ENCODE data around the gene PGAP6.
"Not testable (repeated sequence)": the region's sequence is repeated elsewhere in the genome, so short reads cannot be mapped to it uniquely, and the experiment has no call there.

PGAP6 gene

GRCh38 chr16:336269-336668 lies 45.5 kb downstream of the PGAP6 start:
- no peak for DNase-seq (ENCODE audit: low read depth)
- TF ChIP-seq, protein P1, sequence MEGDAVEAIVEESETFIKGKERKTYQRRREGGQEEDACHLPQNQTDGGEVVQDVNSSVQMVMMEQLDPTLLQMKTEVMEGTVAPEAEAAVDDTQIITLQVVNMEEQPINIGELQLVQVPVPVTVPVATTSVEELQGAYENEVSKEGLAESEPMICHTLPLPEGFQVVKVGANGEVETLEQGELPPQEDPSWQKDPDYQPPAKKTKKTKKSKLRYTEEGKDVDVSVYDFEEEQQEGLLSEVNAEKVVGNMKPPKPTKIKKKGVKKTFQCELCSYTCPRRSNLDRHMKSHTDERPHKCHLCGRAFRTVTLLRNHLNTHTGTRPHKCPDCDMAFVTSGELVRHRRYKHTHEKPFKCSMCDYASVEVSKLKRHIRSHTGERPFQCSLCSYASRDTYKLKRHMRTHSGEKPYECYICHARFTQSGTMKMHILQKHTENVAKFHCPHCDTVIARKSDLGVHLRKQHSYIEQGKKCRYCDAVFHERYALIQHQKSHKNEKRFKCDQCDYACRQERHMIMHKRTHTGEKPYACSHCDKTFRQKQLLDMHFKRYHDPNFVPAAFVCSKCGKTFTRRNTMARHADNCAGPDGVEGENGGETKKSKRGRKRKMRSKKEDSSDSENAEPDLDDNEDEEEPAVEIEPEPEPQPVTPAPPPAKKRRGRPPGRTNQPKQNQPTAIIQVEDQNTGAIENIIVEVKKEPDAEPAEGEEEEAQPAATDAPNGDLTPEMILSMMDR (conservative IDR thresholded peaks at IDR 0.05; ENCODE audit: control insufficient read depth, insufficient read depth, low read depth, low read length): no peak
- no peak overlapping the region for H3K4me3 ChIP-seq (ENCODE audit: control insufficient read depth, low read depth, low read length)

DNA sequence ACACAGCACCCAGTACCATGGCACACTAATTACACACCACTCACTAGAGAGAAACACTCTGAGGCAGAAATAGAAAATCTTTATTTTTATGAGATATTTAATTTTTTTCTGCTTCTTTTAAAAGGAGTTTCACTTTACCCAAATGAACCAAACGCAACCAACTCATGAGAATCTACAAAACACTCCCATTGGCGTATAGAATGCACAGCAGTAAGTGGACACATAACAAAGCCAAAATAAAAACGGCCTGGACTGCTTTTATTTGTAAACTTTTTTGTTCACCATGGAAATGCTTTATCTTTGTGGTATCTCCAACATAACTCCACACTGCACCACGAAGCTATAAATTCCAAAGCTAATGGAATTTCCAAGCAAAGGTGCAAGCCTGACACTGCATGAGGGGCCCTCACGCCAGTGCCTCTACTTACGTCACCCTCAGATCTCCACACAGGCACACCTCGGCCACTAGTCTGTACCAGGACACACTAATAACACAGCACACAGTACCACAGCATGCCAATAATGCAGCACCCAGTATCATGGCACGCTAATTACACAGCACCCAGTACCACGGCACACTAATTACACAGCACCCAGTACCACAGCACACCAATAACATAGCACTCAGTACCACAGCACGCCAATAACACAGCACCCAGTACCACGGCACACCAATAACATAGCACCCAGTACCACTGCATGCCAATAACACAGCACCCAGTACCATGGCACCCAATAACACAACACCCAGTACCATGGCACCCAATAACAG lies 46.7 kb downstream of the PGAP6 start:
- H3K4me3 ChIP-seq (ENCODE audit: control insufficient read depth, low read depth, low read length); DNase-seq (ENCODE audit: low read depth): not testable (repeated sequence)

DNA sequence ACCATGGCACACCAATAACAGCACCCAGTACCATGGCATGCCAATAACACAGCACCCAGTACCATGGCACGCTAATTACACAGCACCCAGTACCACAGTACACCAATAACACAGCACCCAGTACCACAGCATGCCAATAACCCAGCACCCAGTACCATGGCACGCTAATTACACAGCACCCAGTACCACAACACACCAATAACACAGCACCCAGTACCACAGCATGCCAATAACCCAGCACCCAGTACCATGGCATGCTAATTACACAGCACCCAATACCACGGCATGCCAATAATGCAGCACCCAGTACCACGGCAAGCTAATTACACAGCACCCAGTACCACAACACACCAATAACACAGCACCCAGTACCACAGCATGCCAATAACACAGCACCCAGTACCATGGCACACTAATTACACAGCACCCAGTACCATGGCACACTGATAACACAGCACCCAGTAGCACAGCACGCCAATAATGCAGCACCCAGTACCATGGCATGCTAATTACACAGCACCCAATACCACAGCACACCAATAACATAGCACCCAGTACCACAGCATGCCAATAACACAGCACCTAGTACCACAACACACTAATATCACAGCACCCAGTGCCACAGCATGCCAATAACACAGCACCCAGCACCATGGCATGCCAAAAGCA lies 47.5 kb downstream of the PGAP6 start:
- DNase-seq (ENCODE audit: low read depth); H3K4me3 ChIP-seq (ENCODE audit: control insufficient read depth, low read depth, low read length): not testable (repeated sequence)

DNA sequence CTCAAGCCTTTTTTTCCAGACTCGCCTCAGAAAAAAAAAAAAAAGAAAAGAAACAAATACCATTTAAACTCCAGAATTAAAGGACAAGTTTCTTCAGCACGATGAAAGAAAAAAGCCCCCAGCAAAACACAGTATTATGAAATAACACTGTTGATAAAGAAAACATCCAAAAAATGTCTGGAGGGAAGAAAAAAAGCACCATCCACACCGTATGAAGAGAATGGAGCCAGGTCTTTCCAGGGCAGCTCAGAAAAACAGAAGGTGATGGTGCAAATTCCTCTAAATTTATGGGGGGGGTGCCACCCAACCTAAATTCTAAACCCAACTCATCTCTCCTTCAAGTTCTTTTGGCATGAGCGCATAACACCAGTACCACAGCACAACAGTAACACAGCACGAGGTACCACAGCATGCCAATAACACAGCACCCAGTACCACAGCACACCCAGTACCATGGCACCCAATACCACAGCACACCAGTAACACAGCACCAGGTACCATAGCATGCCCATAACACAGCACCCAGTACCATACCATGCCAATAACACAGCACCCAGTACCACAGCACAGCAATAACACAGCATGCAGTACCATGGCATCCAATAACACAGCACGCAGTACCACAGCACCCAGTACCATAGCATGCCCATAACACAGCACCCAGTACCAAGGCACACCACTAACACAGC lies 48.2 kb downstream of the PGAP6 start:
- TF ChIP-seq, protein P1 (conservative IDR thresholded peaks at IDR 0.05; ENCODE audit: control insufficient read depth, insufficient read depth, low read depth, low read length): no peak
- H3K4me3 ChIP-seq (ENCODE audit: control insufficient read depth, low read depth, low read length): no peak overlapping the region
- no peak for DNase-seq (ENCODE audit: low read depth)

DNA sequence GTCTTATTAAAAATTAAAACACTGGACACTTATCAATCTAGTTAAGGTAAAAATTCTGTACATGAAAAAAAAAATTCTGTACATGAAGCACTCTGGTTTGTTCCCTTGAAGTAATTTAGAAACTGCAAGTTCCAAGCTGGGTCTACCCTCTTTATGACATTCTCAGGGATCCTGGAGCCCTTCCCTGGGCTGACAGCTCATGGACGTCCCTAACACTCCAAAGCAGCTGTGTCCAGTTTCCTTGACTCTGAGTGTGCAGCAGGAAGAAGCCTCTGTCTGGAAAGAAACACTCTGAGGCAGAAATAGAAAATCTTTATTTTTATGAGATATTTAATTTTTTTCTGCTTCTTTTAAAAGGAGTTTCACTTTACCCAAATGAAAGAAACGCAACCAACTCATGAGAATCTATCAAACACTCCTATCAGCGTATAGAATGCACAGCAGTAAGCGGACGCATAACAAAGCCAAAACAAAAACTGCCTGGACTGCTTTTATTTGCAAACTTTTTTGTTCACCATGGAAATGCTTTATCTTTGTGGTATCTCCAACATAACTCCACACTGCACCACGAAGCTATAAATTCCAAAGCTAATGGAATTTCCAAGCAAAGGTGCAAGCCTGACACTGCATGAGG lies 50.5 kb downstream of the PGAP6 start:
- H3K4me3 ChIP-seq (ENCODE audit: control insufficient read depth, low read depth, low read length): not testable (repeated sequence)
- peak; percentile 43 for DNase-seq (ENCODE audit: low read depth)

- H3K4me3 ChIP-seq (ENCODE audit: control insufficient read depth, low read depth, low read length): no peak overlapping the region
- no peak for DNase-seq (ENCODE audit: low read depth)
- TF ChIP-seq, protein P1 (conservative IDR thresholded peaks at IDR 0.05; ENCODE audit: control insufficient read depth, insufficient read depth, low read depth, low read length): no peak
Observed at GRCh38 chr16:330741-331140, 51.0 kb downstream of the PGAP6 start.

DNA sequence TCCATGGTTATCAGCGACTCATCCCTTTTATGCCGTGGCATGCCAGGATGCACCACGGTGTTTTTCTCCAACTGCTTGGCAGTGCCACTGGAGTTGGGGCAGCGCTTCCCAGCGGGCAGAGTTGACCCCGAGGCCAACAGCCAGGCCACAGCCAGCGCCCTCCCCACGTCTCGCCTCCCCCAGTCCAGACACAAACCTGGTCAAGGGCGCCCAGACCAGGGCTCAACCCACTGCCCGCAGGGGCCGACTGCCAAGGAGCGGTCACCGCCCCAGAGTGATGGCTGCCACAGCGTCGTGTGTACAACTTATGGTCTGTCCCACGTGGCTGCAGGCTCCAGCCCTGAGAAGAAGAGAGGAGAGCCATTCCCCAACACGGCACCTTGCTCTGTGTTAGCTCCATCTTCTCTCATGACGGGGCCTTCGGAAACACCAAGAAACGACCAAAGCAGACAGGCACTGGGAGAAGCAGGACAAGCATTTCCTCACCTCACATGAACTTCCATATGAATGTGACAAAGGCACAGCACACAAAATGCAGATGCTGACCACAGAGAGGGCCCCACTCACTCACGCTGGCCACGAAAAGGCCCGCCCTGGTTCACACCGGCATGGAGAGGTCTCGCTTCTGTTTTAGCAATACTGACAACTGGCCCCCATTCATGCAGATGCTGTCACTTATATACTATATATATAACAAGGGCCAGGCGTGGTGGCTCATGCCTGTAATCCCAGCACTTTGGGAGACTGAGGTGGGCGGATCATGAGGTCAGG lies 56.2 kb downstream of the PGAP6 start:
- DNase-seq (ENCODE audit: low read depth): no peak
- TF ChIP-seq, protein P1 (conservative IDR thresholded peaks at IDR 0.05; ENCODE audit: control insufficient read depth, insufficient read depth, low read depth, low read length): no peak
- H3K4me3 ChIP-seq (ENCODE audit: control insufficient read depth, low read depth, low read length): no peak overlapping the region

Measured in fibroblast of mammary gland (primary cell).